Measurements from ENCODE around the gene SLC26A3.
"Not testable (repeated sequence)": the region's sequence is repeated elsewhere in the genome, so short reads cannot be mapped to it uniquely, and the experiment has no call there.

The SLC26A3 gene

DNA sequence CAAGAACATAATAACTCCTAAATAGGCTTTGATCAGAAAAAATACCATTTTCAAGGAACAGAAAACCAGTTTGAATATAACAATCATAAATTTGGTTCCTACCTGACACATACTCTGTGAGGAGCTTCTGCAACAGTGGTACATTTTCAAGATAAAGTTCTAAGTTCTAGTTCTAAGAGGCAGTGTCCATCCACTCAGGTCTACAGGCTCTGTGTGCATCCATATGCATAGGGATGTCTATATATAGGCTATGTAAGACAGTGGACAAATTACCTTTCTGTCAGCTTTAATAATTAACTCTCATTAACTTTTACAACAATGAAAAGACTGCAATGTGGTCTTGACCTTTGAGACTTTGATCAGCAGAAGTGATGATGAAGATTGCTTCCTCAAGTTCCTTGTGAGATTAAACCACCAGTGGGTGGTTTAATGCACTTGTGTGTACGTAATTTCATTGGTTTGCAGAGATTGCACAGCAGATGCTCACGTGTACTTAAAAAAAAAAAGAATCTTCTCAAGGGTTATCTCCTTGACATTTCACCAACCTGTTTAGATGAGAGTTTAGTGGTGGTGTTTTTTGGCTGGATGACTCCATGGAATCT is at the start of gene SLC26A3:
SLC26A3 (minus strand) TSS at position 215 of the 602 bp plus-strand sequence. CDS start 8,714 bp downstream, outside the sequence.
- no peak for TF ChIP-seq CTCF (IDR thresholded peaks at IDR 0.05; ENCODE audit: control extremely low read depth, extremely low read depth, low read depth, missing control alignments)
- ChIA-PET CTCF (no interaction called here), POLR2A (no interaction called here)
- no peak for DNase-seq (ENCODE audit: extremely low spot score)

DNA sequence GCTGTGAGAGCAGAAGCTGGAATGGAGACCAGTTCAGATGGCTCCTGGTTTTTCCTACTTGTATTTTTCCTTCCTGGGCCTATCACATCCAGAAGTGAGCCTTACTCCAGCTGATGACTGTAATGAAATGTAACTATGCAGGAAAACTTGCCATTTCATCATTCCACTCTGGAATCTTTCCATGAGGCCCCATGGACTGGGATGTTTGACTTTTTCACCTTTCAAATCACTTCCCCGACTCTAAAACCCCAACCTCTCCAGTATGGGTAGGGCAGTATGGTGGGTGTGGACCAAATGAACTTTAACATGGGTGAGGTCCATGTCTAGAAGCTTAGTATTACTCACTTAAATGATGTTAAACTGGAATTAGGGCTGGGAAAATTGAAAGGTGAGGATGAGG is 47.6 kb upstream of the SLC26A3 start:
- TF ChIP-seq CTCF (IDR thresholded peaks at IDR 0.05; ENCODE audit: control extremely low read depth, extremely low read depth, low read depth, missing control alignments): no peak
- CTCF ChIA-PET: interaction anchor here (1.3 kb wide), 1 partner anchor 24 kb away, joined by 4 read pairs; no protein-coding TSS in a partner anchor
- DNase-seq (ENCODE audit: extremely low spot score): no peak
- POLR2A ChIA-PET: no interaction called here

DNA sequence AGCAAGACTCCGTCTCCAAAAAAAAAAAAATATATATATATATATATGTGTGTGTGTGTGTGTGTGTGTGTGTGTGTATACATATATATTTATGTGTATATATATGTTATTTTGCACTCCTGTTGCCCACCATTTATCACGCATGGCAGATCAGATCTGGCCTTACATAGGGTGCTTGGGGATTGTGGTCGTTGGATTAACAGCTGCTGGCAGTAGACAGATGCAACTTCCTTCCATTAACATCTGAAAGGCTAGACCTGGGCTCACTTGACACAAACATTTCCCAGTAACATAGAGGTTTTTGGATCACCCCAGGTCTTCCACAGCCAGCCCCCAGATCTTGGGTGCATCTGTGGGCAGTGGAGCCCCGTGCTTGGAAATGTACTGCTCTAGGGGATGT is 47.2 kb upstream of the SLC26A3 start:
- CTCF ChIA-PET: interaction anchor here (1.3 kb wide), 1 partner anchor 25 kb away, joined by 4 read pairs; no protein-coding TSS in a partner anchor
- no peak for DNase-seq (ENCODE audit: extremely low spot score)
- TF ChIP-seq CTCF (IDR thresholded peaks at IDR 0.05; ENCODE audit: control extremely low read depth, extremely low read depth, low read depth, missing control alignments): no peak
- POLR2A ChIA-PET: no interaction called here

DNA sequence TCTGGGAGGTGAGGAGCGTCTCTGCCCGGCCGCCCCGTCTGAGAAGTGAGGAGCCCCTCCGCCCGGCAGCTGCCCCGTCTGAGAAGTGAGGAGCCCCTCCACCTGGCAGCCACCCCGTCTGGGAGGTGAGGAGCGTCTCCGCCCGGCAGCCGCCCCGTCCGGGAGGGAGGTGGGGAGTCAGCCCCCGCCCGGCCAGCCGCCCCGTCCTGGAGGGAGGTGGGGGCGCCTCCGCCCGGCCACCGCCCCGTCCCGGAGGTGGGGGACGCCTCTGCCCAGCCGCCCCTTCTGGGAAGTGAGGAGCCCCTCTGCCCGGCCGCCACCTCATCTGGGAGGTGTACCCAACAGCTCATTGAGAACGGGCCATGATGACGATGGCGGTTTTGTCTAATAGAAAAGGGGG is 45.2 kb upstream of the SLC26A3 start:
- DNase-seq (ENCODE audit: extremely low spot score); POLR2A ChIA-PET; CTCF ChIA-PET: not testable (repeated sequence)

GRCh38 chr7:107847836-107848175 is 44.8 kb upstream of the SLC26A3 start:
- CTCF ChIA-PET; POLR2A ChIA-PET; DNase-seq (ENCODE audit: extremely low spot score): not testable (repeated sequence)

DNA sequence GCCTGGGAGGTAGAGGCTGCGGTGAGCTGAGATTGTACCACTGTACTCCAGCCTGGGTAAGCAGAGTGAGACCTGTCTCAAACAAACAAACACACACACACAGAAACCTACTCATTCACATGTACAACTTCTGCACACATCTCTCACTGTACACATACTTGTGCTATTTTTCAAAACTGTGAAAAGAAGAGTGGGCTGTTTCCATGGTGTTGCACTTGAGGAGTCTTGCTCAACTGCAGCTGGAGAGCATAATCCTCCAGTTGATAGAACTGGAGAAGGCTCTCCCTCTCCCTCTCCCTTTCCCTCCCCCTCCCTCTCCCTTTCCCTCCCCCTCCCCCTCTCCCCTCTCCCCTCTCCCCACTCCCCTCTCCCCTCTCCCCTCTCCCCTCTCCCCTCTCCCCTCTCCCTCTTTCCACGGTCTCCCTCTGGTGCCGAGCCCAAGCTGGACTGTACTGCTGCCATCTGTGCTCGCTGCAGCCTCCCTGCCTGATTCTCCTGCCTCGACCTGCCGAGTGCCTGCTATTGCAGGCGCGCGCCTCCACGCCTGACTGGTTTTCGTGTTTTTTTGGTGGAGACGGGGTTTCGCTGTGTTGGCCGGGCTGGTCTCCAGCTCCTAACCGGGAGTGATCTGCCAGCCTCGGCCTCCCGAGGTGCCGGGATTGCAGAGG is 44.3 kb upstream of the SLC26A3 start:
- ChIA-PET POLR2A (no interaction called here), CTCF (interaction anchor here (2.0 kb wide), 1 partner anchor 28 kb away, joined by 7 read pairs; no protein-coding TSS in a partner anchor)

DNA sequence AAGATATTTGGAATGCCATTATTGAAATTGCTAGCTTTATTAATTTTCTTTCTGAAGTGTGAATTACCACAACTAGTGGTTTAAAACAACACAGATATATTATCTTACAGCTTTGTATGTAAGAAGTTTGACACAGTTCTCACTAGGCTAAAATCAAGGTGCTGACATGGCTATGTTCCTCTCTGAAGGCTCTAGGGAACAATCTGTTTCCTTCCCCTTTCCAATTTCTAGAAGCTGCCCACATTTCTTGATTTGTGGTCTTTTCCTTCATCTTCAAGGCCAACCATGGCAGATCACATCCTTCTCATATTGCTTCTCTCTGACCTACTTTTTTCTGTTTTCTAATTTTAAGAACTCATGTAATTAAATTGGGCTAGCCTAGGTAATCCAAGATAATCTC is 43.3 kb upstream of the SLC26A3 start:
- no peak for TF ChIP-seq CTCF (IDR thresholded peaks at IDR 0.05; ENCODE audit: control extremely low read depth, extremely low read depth, low read depth, missing control alignments)
- POLR2A ChIA-PET: no interaction called here
- DNase-seq (ENCODE audit: extremely low spot score): no peak

More for the DNA sequence above, 44.3 kb upstream of the SLC26A3 start:
- TF ChIP-seq CTCF (IDR thresholded peaks at IDR 0.05; ENCODE audit: control extremely low read depth, extremely low read depth, low read depth, missing control alignments): no peak
- no peak for DNase-seq (ENCODE audit: extremely low spot score)

More for the DNA sequence above, 43.3 kb upstream of the SLC26A3 start:
- CTCF ChIA-PET: interaction anchor here (0.9 to 2.0 kb wide), 3 partner anchors 12 to 44 kb away, joined by 3 to 7 read pairs (median 3); no protein-coding TSS in a partner anchor

Measured in GM10248 (cell line).